ENCODE data around the gene HUS1.

DNA sequence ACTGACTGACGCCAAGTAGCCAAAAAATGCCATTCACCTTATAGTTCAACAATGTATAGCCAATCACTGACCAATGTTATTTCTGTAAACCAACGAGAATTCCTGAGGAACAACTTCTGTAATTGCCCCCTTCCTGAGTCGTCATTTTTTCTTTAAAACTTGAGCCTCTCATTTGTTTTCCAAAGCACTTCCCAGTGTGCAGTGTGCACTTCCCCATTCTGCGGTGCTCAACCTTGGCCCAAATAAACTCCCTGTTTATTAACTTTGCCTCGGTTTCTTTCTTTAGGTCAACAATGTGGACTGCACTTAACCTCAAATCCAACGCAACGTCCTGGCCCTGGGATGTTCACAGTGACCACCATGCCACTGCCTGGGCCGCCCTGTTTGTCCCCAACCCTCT, 46.2 kb downstream of the HUS1 start:
- TF ChIP-seq, protein P1, sequence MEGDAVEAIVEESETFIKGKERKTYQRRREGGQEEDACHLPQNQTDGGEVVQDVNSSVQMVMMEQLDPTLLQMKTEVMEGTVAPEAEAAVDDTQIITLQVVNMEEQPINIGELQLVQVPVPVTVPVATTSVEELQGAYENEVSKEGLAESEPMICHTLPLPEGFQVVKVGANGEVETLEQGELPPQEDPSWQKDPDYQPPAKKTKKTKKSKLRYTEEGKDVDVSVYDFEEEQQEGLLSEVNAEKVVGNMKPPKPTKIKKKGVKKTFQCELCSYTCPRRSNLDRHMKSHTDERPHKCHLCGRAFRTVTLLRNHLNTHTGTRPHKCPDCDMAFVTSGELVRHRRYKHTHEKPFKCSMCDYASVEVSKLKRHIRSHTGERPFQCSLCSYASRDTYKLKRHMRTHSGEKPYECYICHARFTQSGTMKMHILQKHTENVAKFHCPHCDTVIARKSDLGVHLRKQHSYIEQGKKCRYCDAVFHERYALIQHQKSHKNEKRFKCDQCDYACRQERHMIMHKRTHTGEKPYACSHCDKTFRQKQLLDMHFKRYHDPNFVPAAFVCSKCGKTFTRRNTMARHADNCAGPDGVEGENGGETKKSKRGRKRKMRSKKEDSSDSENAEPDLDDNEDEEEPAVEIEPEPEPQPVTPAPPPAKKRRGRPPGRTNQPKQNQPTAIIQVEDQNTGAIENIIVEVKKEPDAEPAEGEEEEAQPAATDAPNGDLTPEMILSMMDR (IDR thresholded peaks at IDR 0.05) = no peak
- no peak for TF ChIP-seq POLR2A (IDR thresholded peaks at IDR 0.05)
